Vagina (tissue), 2 donors: ENCODE results near the gene UBE4A.

ENCODE experiments used
- CTCF ChIP-seq, 3 experiments: fragments of 450-650 bp in 2 of 3; fragments of 200-600 bp in 1 of 3; sonication (generic) in 1 of 3; IDR thresholded peaks; one replicate each; pipeline ENCODE4 v1.5.1; 2017 to 2019; ENCODE audit warnings: antibody characterized with exemption in 3 of 3, mild to moderate bottlenecking in 2 of 3, moderate library complexity in 2 of 3
- POLR2A ChIP-seq, 2 donors: fragments of 450-650 bp; IDR thresholded peaks; one replicate each; pipeline ENCODE4 v1.6.1; 2017; ENCODE audit warnings: antibody characterized with exemption in 2 of 2, mild to moderate bottlenecking in 2 of 2, moderate library complexity in 2 of 2
- POLR2AphosphoS5 ChIP-seq, 2 donors: sonication (generic); formaldehyde crosslinking; IDR thresholded peaks; one replicate each; pipeline ENCODE4 v1.9.0; 2017; ENCODE audit warnings: antibody characterized with exemption in 2 of 2, mild to moderate bottlenecking in 2 of 2, low read depth in 1 of 2; ENCODE audit not compliant: insufficient read depth in 1 of 2

GRCh38 chr11:118435290-118435892 is 76.0 kb downstream of the UBE4A start:
- TF ChIP-seq CTCF (IDR thresholded peaks at IDR 0.05) (no peak), POLR2AphosphoS5 (IDR thresholded peaks at IDR 0.05; ENCODE audit: insufficient read depth in 1 of 2, low read depth in 1 of 2) (no peak), POLR2A (IDR thresholded peaks at IDR 0.05) (no peak)
